Occipital lobe (tissue), 2 donors: ENCODE results near the gene ANKRD60. TPM values are rescaled to one million over a fixed set of nuclear protein-coding genes. Genes with fewer than 3 reads are reported as not detected.

Experiments
- DNase-seq: peaks from one replicate; lab custom pipeline; 2025; lab: John Stamatoyannopoulos, UW
- total RNA-seq: library from RNA; depleted of rRNA; stranded (reverse); fragments of >200 nt; gene quantifications from one replicate; pipeline ENCODE4 v1.2.3, GENCODE V29; 2014

ANKRD60 gene
- not detected for total RNA-seq

GRCh38 chr20:58228484-58229197, at the start of gene ANKRD60:
Gene ANKRD60, minus strand, starts transcription at chr20:58228653. Its CDS starts 0 bp downstream, at chr20:58228653.
- no peak for DNase-seq

- no peak for DNase-seq
Observed at GRCh38 chr20:58277578-58278472, 49.4 kb upstream of the ANKRD60 start.

- DNase-seq = no peak
Observed at GRCh38 chr20:58277107-58277506, 48.7 kb upstream of the ANKRD60 start.

- no peak for DNase-seq
Observed at GRCh38 chr20:58274384-58274783, 45.9 kb upstream of the ANKRD60 start.

GRCh38 chr20:58271606-58272351, 43.3 kb upstream of the ANKRD60 start:
- no peak for DNase-seq

- no peak for DNase-seq
Observed at GRCh38 chr20:58268936-58269619, 40.6 kb upstream of the ANKRD60 start.

- DNase-seq = no peak
Observed at GRCh38 chr20:58268421-58268821, 40.0 kb upstream of the ANKRD60 start.

- no peak for DNase-seq
Observed at GRCh38 chr20:58267389-58268215, 39.1 kb upstream of the ANKRD60 start.

- no peak for DNase-seq
Observed at GRCh38 chr20:58264271-58264670, 35.8 kb upstream of the ANKRD60 start.

- DNase-seq = no peak
Observed at GRCh38 chr20:58261660-58262059, 33.2 kb upstream of the ANKRD60 start.

GRCh38 chr20:58260006-58260405, 31.6 kb upstream of the ANKRD60 start:
- no peak for DNase-seq

- DNase-seq = no peak
Observed at GRCh38 chr20:58256842-58257241, 28.4 kb upstream of the ANKRD60 start.

GRCh38 chr20:58256307-58256706, 27.9 kb upstream of the ANKRD60 start:
- DNase-seq = no peak

GRCh38 chr20:58254890-58255289, 26.4 kb upstream of the ANKRD60 start:
- DNase-seq = no peak

- DNase-seq = no peak
Observed at GRCh38 chr20:58251979-58252591, 23.6 kb upstream of the ANKRD60 start.

- no peak for DNase-seq
Observed at GRCh38 chr20:58251348-58251978, 23.0 kb upstream of the ANKRD60 start.

GRCh38 chr20:58246346-58246745, 17.9 kb upstream of the ANKRD60 start:
- DNase-seq = no peak

- no peak for DNase-seq
Observed at GRCh38 chr20:58245931-58246330, 17.5 kb upstream of the ANKRD60 start.

GRCh38 chr20:58245181-58245891, 16.9 kb upstream of the ANKRD60 start:
- no peak for DNase-seq
